ENCODE data around the gene CD28. TPM values are rescaled to one million over a fixed set of nuclear protein-coding genes. Genes with fewer than 3 reads are reported as not detected.
A peak's percentile ranks its signal among the peaks of the same experiment; 100 is the strongest.
"Not testable (repeated sequence)": the region's sequence is repeated elsewhere in the genome, so short reads cannot be mapped to it uniquely, and the experiment has no call there.

CD28 gene
- total and polyA plus RNA-seq, 2 experiments from 2014 or later = not detected

- H3K27ac ChIP-seq = no peak overlapping the region
- H3K36me3 ChIP-seq = no peaks in the 10 kb centered on the region
- DNase-seq (ENCODE audit: low read depth in 1 of 2, low spot score in 1 of 2) = no peak
- H3K4me1 ChIP-seq (ENCODE audit: low read depth) = no peaks in the 10 kb centered on the region
- no peaks in the 10 kb centered on the region for H3K27me3 ChIP-seq
- H3K9me3 ChIP-seq (ENCODE audit: low read depth) = no peaks in the 10 kb centered on the region
- no peak overlapping the region for H3K4me3 ChIP-seq
- no peak for TF ChIP-seq CTCF (IDR thresholded peaks at IDR 0.05; ENCODE audit: low read depth, low read length)
Observed at GRCh38 chr2:203774760-203775159, 68.3 kb downstream of the CD28 start.

GRCh38 chr2:203775684-203776083 is 69.2 kb downstream of the CD28 start:
- H3K4me3 ChIP-seq = no peak overlapping the region
- no peak overlapping the region for H3K27ac ChIP-seq
- DNase-seq (ENCODE audit: low read depth in 1 of 2, low spot score in 1 of 2) = no peak
- H3K36me3 ChIP-seq = no peaks in the 10 kb centered on the region
- no peak for TF ChIP-seq CTCF (IDR thresholded peaks at IDR 0.05; ENCODE audit: low read depth, low read length)
- H3K4me1 ChIP-seq (ENCODE audit: low read depth) = no peaks in the 10 kb centered on the region
- no peaks in the 10 kb centered on the region for H3K27me3 ChIP-seq
- no peaks in the 10 kb centered on the region for H3K9me3 ChIP-seq (ENCODE audit: low read depth)

- no peaks in the 10 kb centered on the region for H3K27me3 ChIP-seq
- peak in 1 of 2 donors; percentile 65 for DNase-seq (ENCODE audit: low read depth in 1 of 2, low spot score in 1 of 2)
- no peak for TF ChIP-seq CTCF (IDR thresholded peaks at IDR 0.05; ENCODE audit: low read depth, low read length)
- H3K4me3 ChIP-seq = no peak overlapping the region
- H3K4me1 ChIP-seq (ENCODE audit: low read depth) = no peaks in the 10 kb centered on the region
- no peaks in the 10 kb centered on the region for H3K9me3 ChIP-seq (ENCODE audit: low read depth)
- no peak overlapping the region for H3K27ac ChIP-seq
- no peaks in the 10 kb centered on the region for H3K36me3 ChIP-seq
Observed at GRCh38 chr2:203777030-203777429, 70.6 kb downstream of the CD28 start.

GRCh38 chr2:203779477-203780073 is 73.1 kb downstream of the CD28 start:
- not testable (repeated sequence) for H3K27ac ChIP-seq; H3K4me3 ChIP-seq; H3K36me3 ChIP-seq; H3K9me3 ChIP-seq (ENCODE audit: low read depth); H3K27me3 ChIP-seq; DNase-seq (ENCODE audit: low read depth in 1 of 2, low spot score in 1 of 2); H3K4me1 ChIP-seq (ENCODE audit: low read depth)

- TF ChIP-seq CTCF (IDR thresholded peaks at IDR 0.05; ENCODE audit: low read depth, low read length) = no peak
Observed at GRCh38 chr2:203780231-203780630, 73.8 kb downstream of the CD28 start.

GRCh38 chr2:203781151-203781550 is 74.7 kb downstream of the CD28 start:
- no peaks in the 10 kb centered on the region for H3K36me3 ChIP-seq
- TF ChIP-seq CTCF (IDR thresholded peaks at IDR 0.05; ENCODE audit: low read depth, low read length) = no peak
- H3K4me1 ChIP-seq (ENCODE audit: low read depth) = peaks cover 4% of the 10 kb centered on the region
- H3K27ac ChIP-seq = no peak overlapping the region
- H3K4me3 ChIP-seq = no peak overlapping the region
- no peak for DNase-seq (ENCODE audit: low read depth in 1 of 2, low spot score in 1 of 2)
- H3K9me3 ChIP-seq (ENCODE audit: low read depth) = no peaks in the 10 kb centered on the region
- H3K27me3 ChIP-seq = no peaks in the 10 kb centered on the region

More at GRCh38 chr2:203780231-203780630, 73.8 kb downstream of the CD28 start:
- no peak overlapping the region for H3K4me3 ChIP-seq
- no peaks in the 10 kb centered on the region for H3K27me3 ChIP-seq
- DNase-seq (ENCODE audit: low read depth in 1 of 2, low spot score in 1 of 2) = no peak
- no peak overlapping the region for H3K27ac ChIP-seq
- H3K9me3 ChIP-seq (ENCODE audit: low read depth) = no peaks in the 10 kb centered on the region
- H3K4me1 ChIP-seq (ENCODE audit: low read depth) = peaks cover 4% of the 10 kb centered on the region
- H3K36me3 ChIP-seq = no peaks in the 10 kb centered on the region
